ENCODE measurements around the gene RRP8. TPM values are rescaled to one million over a fixed set of nuclear protein-coding genes. Genes with fewer than 3 reads are reported as not detected.

The RRP8 gene
- total and polyA plus RNA-seq, 9 of the 15 experiments (the other 6 are each of a cell fraction or from before 2014, with no cell fraction given) = 5.7 to 47.3 (median 32.6) TPM

GRCh38 chr11:6612213-6613041 is 9.0 kb upstream of the RRP8 start, which contains the start of gene TAF10 (continued):
- TF ChIP-seq MAFG (tag; conservative IDR thresholded peaks at IDR 0.05) = no peak
- no peak for TF ChIP-seq ZNF133 (CRISPR knock-in tag; IDR thresholded peaks at IDR 0.05)
- peak; percentile 98 for TF ChIP-seq ATF7 (IDR thresholded peaks at IDR 0.05)
- TF ChIP-seq DACH1 (IDR thresholded peaks at IDR 0.05; ENCODE audit: partially characterized antibody) = no peak
- peak; percentile 74; the same call in 1 of the 2 replicates for TF ChIP-seq RNF219 (CRISPR knock-in tag; IDR thresholded peaks at IDR 0.05)
- no peak for TF ChIP-seq PYGO2 (tag; IDR thresholded peaks at IDR 0.05)
- peak; percentile 64; the same call in 1 of the 2 replicates for TF ChIP-seq ZNF431 (CRISPR knock-in tag; IDR thresholded peaks at IDR 0.05)
- TF ChIP-seq JUND (IDR thresholded peaks at IDR 0.05; ENCODE audit: borderline replicate concordance, low read depth, low read length) = peak; percentile 93
- TF ChIP-seq JUND (tag; IDR thresholded peaks at IDR 0.05; ENCODE audit: borderline replicate concordance, low read depth, low read length) = peak; percentile 85; the same call in 2 of the 3 replicates
- TF ChIP-seq TAL1 (IDR thresholded peaks at IDR 0.05) = 0 out of 2 replicates have a peak, but pooled peaks have one; percentile 2
- peak; percentile 84 for TF ChIP-seq PML (IDR thresholded peaks at IDR 0.05; ENCODE audit: low read length)
- peak; percentile 93 for TF ChIP-seq TAF1 (IDR thresholded peaks at IDR 0.05; ENCODE audit: control insufficient read depth, extremely low read depth, insufficient read depth, low read length, severe bottlenecking)
- peak; percentile 77; the same call in 1 of the 2 replicates for TF ChIP-seq NR2F6 (CRISPR knock-in tag; IDR thresholded peaks at IDR 0.05)
- 0 out of 4 replicates have a peak, but pooled peaks of 1 of the 2 experiments have one; percentile 61 for TF ChIP-seq HDAC1 (IDR thresholded peaks at IDR 0.05)
- no peak for TF ChIP-seq ZNF140 (CRISPR knock-in tag; IDR thresholded peaks at IDR 0.05)
- TF ChIP-seq ARID3B (CRISPR knock-in tag; IDR thresholded peaks at IDR 0.05; ENCODE audit: borderline replicate concordance) = no peak
- no peak for TF ChIP-seq RBM39 (optimal IDR thresholded peaks at IDR 0.05; ENCODE audit: low read depth, low read length)
- 0 out of 2 replicates have a peak, but pooled peaks have one; percentile 65 for TF ChIP-seq HEY1 (CRISPR knock-in tag; IDR thresholded peaks at IDR 0.05; ENCODE audit: borderline replicate concordance)
- TF ChIP-seq CXXC5 (CRISPR knock-in tag; IDR thresholded peaks at IDR 0.05) = peak; percentile 96
- no peak for TF ChIP-seq PURB (CRISPR knock-in tag; IDR thresholded peaks at IDR 0.05; ENCODE audit: low read depth)
- TF ChIP-seq CHD2 (IDR thresholded peaks at IDR 0.05; ENCODE audit: low read depth, low read length) = no peak
- no peak for TF ChIP-seq ZBTB1 (CRISPR knock-in tag; IDR thresholded peaks at IDR 0.05; ENCODE audit: borderline replicate concordance, low read depth)
- TF ChIP-seq CCNT2 (IDR thresholded peaks at IDR 0.05; ENCODE audit: borderline replicate concordance, extremely low read depth, insufficient read length, low read depth, low read length) = peak; percentile 82
- TF ChIP-seq BRF2 (IDR thresholded peaks at IDR 0.05; ENCODE audit: borderline replicate concordance, insufficient read depth, insufficient read length) = no peak

All from K562 (cell line).